Keratinocyte (primary cell): ENCODE data around the gene MAD1L1. TPM values are rescaled to one million over a fixed set of nuclear protein-coding genes. Genes with fewer than 3 reads are reported as not detected.

ENCODE experiments used
- DNase-seq: peaks from one replicate; pipeline ENCODE4 v3.0.0-alpha.2; 2011; ENCODE audit warnings: low read depth, missing footprints, low spot score
- FAIRE-seq: peaks from 2 replicates; lab custom pipeline; 2011; peaks lifted over from hg19 to GRCh38; lab: Jason Lieb, UNC
- H2AFZ ChIP-seq: 2 replicates; pipeline ENCODE4 v1.6.0; 2012; ENCODE audit warnings: low read length, control low read depth, inconsistent platforms; ENCODE audit not compliant: control insufficient read depth
- H3K27ac ChIP-seq: 2 replicates; pipeline ENCODE4 v1.5.1; 2011; ENCODE audit warnings: low read length; ENCODE audit not compliant: control insufficient read depth, insufficient read depth
- H3K27me3 ChIP-seq: 3 replicates; pipeline ENCODE4 v1.6.0; 2011; ENCODE audit warnings: low read length; ENCODE audit not compliant: control insufficient read depth, insufficient read depth; ENCODE audit errors: extremely low read depth
- H3K36me3 ChIP-seq, 2 experiments: 2 replicates in 1 of 2; 3 replicates in 1 of 2; pipeline ENCODE4 v1.5.1; 2011; ENCODE audit warnings: low read length in 2 of 2, mild to moderate bottlenecking in 1 of 2; ENCODE audit not compliant: control insufficient read depth in 2 of 2, insufficient read depth in 2 of 2; ENCODE audit errors: extremely low read depth in 1 of 2
- H3K4me1 ChIP-seq: 3 replicates; pipeline ENCODE4 v1.5.1; 2011; ENCODE audit warnings: low read length; ENCODE audit not compliant: control insufficient read depth, insufficient read depth; ENCODE audit errors: extremely low read depth
- H3K4me2 ChIP-seq: 3 replicates; pipeline ENCODE4 v1.6.0; 2011; ENCODE audit warnings: low read depth, low read length; ENCODE audit not compliant: control insufficient read depth, insufficient read depth; ENCODE audit errors: extremely low read depth
- H3K4me3 ChIP-seq, 3 experiments: fragments of 200-600 bp in 1 of 3; sonication (generic) in 1 of 3; 2 replicates in 2 of 3; 3 replicates in 1 of 3; pipeline ENCODE4 v1.5.1; 2011 to 2016; ENCODE audit warnings: low read length in 3 of 3, mild to moderate bottlenecking in 3 of 3, control low read depth in 2 of 3, inconsistent platforms in 1 of 3, low read depth in 1 of 3, mixed read lengths in 1 of 3, mixed run types in 1 of 3, moderate library complexity in 1 of 3; ENCODE audit not compliant: control insufficient read depth in 2 of 3, insufficient read depth in 2 of 3; ENCODE audit errors: extremely low read depth in 1 of 3
- H3K79me2 ChIP-seq: 2 replicates; pipeline ENCODE4 v1.6.0; 2012; ENCODE audit warnings: low read length; ENCODE audit not compliant: control insufficient read depth, insufficient read depth
- H3K9ac ChIP-seq: 3 replicates; pipeline ENCODE4 v1.6.0; 2011; ENCODE audit warnings: low read length; ENCODE audit not compliant: control insufficient read depth, insufficient read depth; ENCODE audit errors: extremely low read depth
- H3K9me1 ChIP-seq: 3 replicates; pipeline ENCODE4 v1.6.0; 2011; ENCODE audit warnings: low read length; ENCODE audit not compliant: control insufficient read depth, insufficient read depth; ENCODE audit errors: extremely low read depth
- H3K9me3 ChIP-seq: 2 replicates; pipeline ENCODE4 v1.5.1; 2012; ENCODE audit warnings: low read depth, low read length; ENCODE audit not compliant: control insufficient read depth
- H4K20me1 ChIP-seq: 3 replicates; pipeline ENCODE4 v1.6.0; 2011; ENCODE audit warnings: low read length; ENCODE audit not compliant: control insufficient read depth, insufficient read depth; ENCODE audit errors: extremely low read depth
- EZH2 ChIP-seq: IDR thresholded peaks from one replicate; pipeline ENCODE4 v1.6.1; 2012; ENCODE audit warnings: inconsistent platforms, mild to moderate bottlenecking, low read length, moderate library complexity
- dilution Hi-C: fragments of 300-500 bp; cut with MboI; formaldehyde crosslinking; loops from one replicate; pipeline ENCODE4 v1.7.0; 2020; ENCODE audit warnings: low sequenced_read_pairs; ENCODE audit not compliant: extremely low pct_ligation_motif_present
- polyA plus RNA-seq, 5 experiments: library from polyadenylated mRNA; depleted of rRNA in 3 of 5; stranded (reverse) in 3 of 5; stranded (forward) in 1 of 5; unstranded in 1 of 5; fragments of >200 nt; gene quantifications; 1 replicate in 1 of 5; 2 replicates in 3 of 5; 3 replicates in 1 of 5; pipeline versions ENCODE4 v1.2.1 to v1.2.3, GENCODE V29; 2011 to 2012; ENCODE audit warnings: missing spikeins in 2 of 5, low read depth in 1 of 5, low replicate concordance in 1 of 5
- TF ChIP-seq, protein P1 (sequence below), 3 experiments: IDR thresholded peaks in 1 of 3; conservative IDR thresholded peaks in 1 of 3; optimal IDR thresholded peaks in 1 of 3; 2 replicates in 2 of 3; 3 replicates in 1 of 3; pipeline versions ENCODE3 to v1.5.1; 2011; ENCODE audit warnings: low read length in 3 of 3, mild to moderate bottlenecking in 3 of 3, moderate library complexity in 2 of 3, control low read depth in 1 of 3, inconsistent platforms in 1 of 3; ENCODE audit not compliant: insufficient read depth in 2 of 3; ENCODE audit errors: extremely low read depth in 1 of 3

MAD1L1 gene
- polyA plus RNA-seq, 1 donor (not counting 4 experiments of a cell fraction or from before 2014, with no cell fraction given), result 18.0 TPM

DNA sequence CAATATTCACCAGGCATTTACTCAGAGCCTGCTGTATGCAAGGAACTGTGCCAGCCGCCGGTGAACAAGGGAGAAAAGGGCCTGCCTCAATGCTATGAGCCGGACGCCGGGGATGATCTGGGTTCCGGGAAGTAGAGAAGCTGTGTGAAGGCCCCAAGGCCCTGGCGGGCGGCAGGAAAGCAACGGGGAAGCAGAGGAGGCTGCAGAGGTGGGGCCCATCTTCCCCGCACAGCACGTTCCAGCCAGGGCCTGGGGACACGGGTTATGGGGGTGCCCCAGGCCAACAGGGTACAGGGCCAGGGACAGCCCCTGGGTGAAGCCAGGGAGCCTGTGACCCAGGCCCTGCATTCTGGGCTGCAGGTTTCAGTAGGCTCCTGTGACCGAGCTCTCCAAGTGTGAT, 179.3 kb downstream of the MAD1L1 start:
- H3K27me3 ChIP-seq, result no peaks in the 10 kb centered on the region
- H3K9me3 ChIP-seq, result no peaks in the 10 kb centered on the region
- H2AFZ ChIP-seq, result no peak overlapping the region
- no peak overlapping the region for H3K27ac ChIP-seq
- no peak overlapping the region for H3K9ac ChIP-seq
- peaks cover 15% of the 10 kb centered on the region for H3K4me1 ChIP-seq
- no peaks in the 10 kb centered on the region for H3K9me1 ChIP-seq
- dilution Hi-C loops, result no loop called here
- no peak for DNase-seq
- FAIRE-seq, result no peak
- no peak overlapping the region for H3K4me2 ChIP-seq
- TF ChIP-seq, protein P1, sequence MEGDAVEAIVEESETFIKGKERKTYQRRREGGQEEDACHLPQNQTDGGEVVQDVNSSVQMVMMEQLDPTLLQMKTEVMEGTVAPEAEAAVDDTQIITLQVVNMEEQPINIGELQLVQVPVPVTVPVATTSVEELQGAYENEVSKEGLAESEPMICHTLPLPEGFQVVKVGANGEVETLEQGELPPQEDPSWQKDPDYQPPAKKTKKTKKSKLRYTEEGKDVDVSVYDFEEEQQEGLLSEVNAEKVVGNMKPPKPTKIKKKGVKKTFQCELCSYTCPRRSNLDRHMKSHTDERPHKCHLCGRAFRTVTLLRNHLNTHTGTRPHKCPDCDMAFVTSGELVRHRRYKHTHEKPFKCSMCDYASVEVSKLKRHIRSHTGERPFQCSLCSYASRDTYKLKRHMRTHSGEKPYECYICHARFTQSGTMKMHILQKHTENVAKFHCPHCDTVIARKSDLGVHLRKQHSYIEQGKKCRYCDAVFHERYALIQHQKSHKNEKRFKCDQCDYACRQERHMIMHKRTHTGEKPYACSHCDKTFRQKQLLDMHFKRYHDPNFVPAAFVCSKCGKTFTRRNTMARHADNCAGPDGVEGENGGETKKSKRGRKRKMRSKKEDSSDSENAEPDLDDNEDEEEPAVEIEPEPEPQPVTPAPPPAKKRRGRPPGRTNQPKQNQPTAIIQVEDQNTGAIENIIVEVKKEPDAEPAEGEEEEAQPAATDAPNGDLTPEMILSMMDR (optimal IDR thresholded peaks at IDR 0.05 in 1 of 3, IDR thresholded peaks at IDR 0.05 in 1 of 3, conservative IDR thresholded peaks at IDR 0.05 in 1 of 3; ENCODE audit: extremely low read depth in 1 of 3, insufficient read depth in 2 of 3, low read length in 3 of 3), result no peak
- no peak for TF ChIP-seq EZH2
- H3K79me2 ChIP-seq, result no peaks in the 10 kb centered on the region
- no peak overlapping the region for H3K4me3 ChIP-seq
- H3K36me3 ChIP-seq, result peaks cover 0 to 6% of the 10 kb centered on the region in 2 experiments
- H4K20me1 ChIP-seq, result no peaks in the 10 kb centered on the region

DNA sequence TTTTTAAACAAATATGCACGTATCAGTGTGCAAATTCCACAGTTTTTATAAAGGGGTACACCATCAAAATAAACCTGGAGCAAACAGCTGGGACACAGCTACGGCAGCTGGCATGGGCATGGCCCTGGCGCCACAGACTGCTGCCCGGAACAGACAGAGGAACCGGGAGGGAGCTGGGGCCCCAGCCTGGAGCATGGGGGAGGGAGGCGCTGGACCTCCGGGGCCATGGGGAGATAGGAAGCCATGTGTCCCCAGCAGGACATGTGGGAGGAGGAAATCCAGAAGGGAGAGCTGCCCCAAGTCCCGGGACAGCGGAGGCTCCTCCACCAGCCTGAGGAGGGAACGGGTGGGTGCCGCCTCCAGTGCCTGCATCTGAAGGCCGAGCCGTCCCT, 180.1 kb downstream of the MAD1L1 start:
- no peak overlapping the region for H3K9ac ChIP-seq
- H4K20me1 ChIP-seq, result no peaks in the 10 kb centered on the region
- no peak overlapping the region for H3K4me2 ChIP-seq
- FAIRE-seq (no peak), DNase-seq (no peak)
- H3K79me2 ChIP-seq, result no peaks in the 10 kb centered on the region
- H3K36me3 ChIP-seq, result peaks cover 0 to 6% of the 10 kb centered on the region in 2 experiments
- TF ChIP-seq, protein P1 (optimal IDR thresholded peaks at IDR 0.05 in 1 of 3, IDR thresholded peaks at IDR 0.05 in 1 of 3, conservative IDR thresholded peaks at IDR 0.05 in 1 of 3; ENCODE audit: extremely low read depth in 1 of 3, insufficient read depth in 2 of 3, low read length in 3 of 3), result no peak
- TF ChIP-seq EZH2, result no peak
- dilution Hi-C loops, result no loop called here
- H3K4me3 ChIP-seq, result no peak overlapping the region
- no peaks in the 10 kb centered on the region for H3K9me3 ChIP-seq
- H3K27ac ChIP-seq, result no peak overlapping the region
- no peak overlapping the region for H2AFZ ChIP-seq
- H3K4me1 ChIP-seq, result peaks cover 16% of the 10 kb centered on the region
- no peaks in the 10 kb centered on the region for H3K27me3 ChIP-seq
- H3K9me1 ChIP-seq, result no peaks in the 10 kb centered on the region
